Stimulated activated CD4-positive, alpha-beta T cell treated with anti-CD3 and anti-CD28 coated beads, TNF-alpha, amount 100 ng/mL, for 1 hour (primary cell): ENCODE results near the gene EIF1B.
"Not testable (repeated sequence)": the region's sequence is repeated elsewhere in the genome, so short reads cannot be mapped to it uniquely, and the experiment has no call there.

Source experiments
- DNase-seq, 3 donors: peaks; one replicate each; pipeline ENCODE4 v3.0.0-alpha.2; 2020; ENCODE audit warnings: low read depth in 3 of 3, low spot score in 1 of 3

EIF1B gene

DNA sequence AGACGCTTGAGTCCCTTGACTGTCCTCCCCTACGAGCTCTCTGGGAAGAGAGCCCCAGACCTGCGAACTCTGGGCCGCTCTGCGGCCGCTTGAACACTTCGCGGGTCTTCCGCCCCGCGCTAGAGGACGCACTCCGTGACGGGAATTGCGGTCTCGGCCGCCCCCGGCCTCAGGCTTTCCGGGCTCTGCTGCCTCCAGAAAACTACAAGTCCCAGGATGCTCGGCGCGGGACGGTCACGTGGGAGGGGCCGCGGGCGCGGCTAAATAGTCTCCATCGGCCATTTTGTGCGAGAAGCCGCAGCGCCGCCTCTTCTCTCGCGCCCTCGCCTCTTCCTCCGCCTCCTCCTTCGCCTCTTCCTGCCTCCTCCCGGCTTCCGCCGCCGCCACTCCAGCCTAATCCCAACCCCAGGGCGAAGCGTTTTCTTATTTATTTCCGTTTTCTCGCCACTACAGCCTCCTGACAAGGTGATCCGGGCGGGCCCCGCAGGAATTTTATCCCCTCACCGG is at the start of gene EIF1B:
Gene EIF1B, plus strand, starts transcription at position 290 of the 507 bp plus-strand sequence. CDS start 235 bp downstream, outside the sequence.
- DNase-seq: peak; percentile 93 to 98 (median 96)

DNA sequence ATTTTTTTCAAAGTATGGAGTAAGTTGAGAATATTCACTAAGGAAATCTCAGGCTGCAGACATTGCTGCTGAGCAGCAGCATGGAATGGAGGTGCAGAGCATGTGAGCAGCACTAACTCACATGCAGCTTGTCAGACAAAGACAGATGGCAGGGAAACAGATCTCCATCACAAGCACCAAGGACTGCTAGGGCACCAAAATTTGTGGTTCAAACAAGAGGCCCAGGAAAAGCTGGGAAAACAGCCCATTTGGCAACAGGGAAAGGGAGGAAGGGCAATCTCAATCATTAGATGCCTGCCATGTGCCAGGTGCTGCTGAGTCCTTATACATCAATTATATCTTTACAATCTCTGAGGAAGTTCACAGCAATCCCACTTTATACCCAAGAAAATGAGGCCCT is 47.2 kb upstream of the EIF1B start:
- DNase-seq: no peak

DNA sequence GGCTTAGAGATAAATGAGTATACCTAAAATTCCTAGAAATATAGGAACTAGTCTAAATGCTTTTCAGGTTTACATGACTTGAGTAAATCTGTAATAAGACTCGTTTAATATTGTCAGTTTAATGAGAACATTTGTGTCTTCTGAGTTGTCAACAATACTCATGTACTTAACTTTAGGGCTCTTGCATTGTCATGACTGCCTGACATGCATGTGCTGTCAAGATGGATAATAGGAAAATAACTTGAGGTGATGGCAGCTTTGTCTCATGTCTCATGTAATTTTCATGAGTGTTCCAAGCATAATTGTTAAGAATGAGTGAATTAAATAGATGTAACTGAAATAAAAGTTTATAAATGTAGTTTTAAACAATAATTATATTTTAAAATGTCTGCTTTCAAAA is 45.1 kb upstream of the EIF1B start:
- DNase-seq: no peak

DNA sequence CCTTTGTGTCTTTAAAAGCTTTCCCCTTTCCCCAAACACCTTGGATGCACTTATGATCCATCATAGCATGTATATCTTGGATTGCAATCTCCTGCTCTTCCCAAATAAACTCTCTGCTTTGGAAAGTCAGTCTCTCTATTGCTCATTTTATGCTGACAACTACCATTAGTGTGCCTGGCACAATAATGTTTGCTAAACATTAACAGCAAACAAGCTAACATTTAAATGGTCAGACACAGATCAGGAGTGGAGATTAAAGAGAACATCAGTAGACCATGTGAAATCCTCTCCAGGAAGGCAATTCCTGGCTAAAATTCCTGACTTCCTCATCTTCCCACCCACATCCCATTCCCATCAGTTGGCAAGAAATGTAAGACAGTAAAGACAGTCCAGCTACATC is 44.3 kb upstream of the EIF1B start:
- DNase-seq: no peak

DNA sequence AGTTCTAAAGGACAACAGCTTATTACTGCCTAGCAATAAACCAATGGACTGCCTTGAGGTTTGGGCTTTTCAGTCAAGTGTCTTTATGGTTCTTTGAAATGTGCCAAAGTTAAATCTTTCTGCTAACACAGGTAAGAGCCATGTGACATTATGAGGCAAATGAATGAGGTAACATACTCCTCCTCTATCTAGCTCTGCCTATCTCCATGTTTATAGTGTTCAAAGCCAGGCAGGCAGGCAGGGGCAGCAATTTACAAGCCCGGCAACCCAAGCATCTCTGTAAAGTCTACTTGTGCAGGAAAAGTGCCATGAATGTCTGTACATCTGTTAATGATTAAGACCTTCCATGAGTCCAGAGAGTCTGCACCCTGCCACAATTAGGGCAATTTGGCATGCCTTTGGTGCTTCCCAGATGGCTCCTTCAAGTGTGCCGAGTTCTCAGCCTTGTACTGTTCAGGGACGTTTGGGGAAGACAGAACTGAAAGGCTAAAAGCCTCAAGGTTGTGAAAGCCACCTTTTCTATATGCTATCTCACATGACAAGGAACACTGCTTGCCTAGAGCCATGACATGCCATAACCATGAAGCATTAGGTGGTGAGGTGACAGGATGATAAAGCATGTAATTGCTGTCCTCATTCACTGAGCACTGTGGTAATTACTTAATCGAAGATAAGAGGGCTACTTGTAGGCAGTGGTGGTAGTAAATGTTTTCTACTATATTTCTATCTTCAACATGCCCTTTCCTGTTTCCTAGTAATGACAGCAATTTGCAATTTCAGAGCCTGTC is 41.4 kb upstream of the EIF1B start:
- DNase-seq: no peak

DNA sequence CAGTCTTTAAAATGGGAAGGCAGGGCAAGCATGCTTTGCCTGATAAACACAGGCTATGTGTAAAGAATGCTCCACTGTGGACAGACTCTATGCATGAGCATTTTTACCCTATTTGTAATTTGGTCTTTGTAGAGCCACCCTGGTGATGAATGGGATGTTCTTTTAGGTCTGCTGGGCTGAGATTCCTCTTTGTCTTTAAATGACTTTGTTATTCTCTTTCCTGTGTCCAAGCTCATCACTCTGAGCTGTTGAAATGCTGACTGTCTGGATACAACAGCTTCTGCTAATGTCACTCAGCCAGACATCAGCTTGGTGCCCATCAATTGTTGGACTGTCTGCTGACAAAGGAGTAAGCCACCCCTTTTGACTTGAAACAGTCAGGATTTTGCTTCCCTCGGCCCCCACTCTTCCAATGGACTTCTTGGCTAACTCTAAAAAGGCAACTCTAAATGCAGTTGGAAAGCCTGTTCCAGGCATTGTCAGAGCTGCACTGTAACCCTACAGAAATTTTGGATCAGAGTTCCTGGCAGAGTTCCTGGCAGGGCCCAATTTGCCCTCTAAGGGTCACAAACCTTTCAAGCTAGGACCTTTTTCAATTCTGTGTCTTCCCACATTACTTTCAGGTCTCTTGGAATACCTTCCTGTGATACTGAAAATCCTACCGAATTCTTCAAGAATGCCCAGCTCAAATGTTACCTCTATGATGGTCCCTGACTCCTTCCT is 40.5 kb upstream of the EIF1B start:
- no peak for DNase-seq

DNA sequence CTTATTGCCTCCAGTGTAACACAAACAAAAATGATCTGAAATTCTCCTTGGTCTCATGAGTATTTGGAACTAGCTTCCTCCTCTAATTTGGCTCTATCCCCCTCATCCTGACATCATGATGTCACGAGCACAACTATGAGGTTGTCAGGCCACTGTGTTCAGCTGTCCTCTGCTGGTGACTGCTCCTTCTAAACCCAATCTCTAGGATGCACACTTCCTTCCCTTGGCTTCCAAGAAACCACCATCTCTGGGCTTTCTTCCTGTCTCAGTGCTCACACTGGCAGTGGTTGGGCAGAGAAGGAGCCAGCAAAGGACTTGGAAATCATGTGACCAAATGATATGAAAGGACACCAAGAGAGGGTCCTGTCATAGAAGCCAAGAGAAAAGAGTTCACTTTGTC is 30.7 kb upstream of the EIF1B start:
- no peak for DNase-seq

DNA sequence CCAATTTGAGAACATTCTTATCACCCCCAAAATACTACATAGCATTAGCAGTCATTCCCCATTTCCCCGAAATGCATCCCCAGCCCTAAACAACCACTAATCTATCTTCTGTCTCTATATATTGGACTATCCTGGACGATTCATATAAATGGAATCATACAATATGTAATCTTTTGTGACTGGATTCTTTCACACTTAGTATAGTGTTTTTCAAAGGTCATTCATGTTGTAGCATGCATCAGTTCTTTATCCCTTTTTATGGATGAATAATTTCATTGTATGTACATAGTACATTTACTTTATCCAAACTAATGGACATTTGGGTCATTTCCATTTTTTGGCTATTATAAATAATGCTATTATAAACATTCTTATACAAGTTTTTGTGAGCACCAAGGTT is 27.5 kb upstream of the EIF1B start:
- DNase-seq: no peak

DNA sequence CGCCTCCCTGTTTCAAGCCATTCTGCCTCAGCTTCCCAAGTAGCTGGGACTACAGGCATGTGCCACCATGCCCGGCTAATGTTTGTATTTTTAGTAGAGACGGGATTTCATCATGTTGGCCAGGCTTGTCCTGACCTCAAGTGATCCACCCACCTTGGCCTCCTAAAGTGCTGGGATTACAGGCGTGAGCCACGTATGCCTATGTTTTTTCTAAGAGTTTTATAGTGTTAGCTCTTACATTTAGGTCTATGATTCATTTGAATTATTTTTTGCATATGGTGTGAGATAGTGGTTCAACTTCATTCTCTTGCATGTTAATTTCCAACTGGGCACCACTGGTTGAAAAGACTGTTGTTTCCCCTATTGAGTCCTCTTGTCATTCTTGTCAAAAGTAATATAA is 26.4 kb upstream of the EIF1B start:
- DNase-seq: not testable (repeated sequence)

DNA sequence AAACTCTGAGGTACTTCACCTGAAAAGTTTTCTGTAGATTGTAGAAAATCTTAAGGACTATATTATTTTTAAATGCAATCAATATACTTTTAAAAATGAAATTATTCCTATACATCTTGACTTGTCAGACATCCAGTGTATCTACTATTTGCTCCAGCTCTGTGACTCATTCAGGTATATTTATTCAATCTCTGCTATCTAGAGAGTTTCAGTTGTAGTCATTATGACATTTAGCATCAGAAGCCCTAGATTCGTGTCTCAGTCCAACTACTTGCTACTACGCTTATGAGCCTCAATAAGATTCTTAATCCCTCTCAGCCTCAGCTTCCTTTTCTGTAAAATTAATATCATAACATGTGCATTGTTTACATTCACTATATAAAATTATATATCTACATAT is 22.3 kb upstream of the EIF1B start:
- no peak for DNase-seq

DNA sequence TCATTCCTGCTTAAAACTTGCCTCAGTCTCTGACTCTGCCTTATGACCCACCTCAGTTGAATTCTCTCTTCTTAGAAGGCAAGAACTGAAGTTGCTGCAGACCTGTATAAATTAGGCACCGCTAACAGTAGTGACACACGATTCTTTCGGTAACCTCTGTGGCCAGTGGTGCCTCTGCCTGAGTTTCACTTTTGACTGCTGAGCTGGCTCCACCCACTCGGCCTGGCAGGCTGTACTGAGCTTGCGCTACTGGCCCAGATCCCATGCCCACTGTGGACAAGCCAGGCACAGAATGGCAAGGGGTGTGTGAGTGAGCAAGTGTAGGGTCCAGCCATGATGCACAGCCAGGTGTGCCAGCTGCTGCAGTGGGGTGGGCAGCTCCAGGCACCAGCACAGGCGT is 19.1 kb upstream of the EIF1B start:
- DNase-seq: no peak

DNA sequence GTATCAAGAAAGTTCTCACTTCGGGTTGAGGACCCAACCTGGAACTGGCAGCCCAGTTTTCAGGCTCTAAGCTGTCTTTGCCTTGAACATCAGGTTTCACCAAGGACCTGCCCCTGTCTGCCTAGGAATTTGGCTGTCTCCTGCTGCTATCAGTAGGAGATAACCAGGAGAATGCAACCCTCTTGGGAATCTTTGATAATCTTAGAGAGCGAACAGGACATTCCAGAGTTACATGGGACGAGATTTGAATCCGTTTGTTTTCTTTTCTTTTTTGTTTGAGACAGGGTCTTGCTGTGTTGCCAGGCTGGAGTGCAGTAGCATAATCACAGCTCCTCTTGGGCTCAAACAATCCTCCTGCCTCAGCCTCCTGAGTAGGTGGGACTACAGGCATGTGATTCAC is 18.0 kb upstream of the EIF1B start:
- no peak for DNase-seq

DNA sequence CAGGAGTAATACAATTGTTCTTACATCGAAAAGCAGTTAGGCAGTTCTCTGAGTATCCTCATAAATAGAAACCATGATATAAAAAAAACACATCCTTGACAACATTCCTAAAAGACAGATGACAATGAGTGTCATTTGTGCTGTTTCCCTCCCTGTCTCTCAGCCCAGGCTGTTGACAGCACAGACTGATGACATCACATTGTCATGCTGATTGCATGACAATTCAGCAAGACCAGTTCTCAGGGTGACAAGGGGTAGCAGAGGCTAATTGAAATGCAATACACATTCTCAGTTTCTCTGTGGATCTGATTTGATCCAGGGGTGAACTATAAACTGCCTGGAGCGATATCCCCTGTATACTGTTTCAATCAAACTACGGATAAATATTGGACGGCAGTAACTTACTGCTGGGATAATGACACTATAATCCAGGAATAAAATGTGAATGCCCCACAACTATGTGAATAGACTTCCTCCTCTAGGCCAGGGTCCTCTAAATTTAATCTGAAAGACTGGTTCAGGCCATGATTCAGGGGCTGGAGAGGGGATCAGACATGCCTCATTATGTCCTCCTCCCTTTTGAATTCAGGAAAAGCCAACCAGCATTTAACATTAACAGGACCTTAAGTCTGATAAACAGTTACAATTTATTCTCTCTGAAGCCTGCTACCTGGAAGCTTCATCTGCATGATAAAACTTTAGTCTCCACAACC is 16.7 kb upstream of the EIF1B start:
- no peak for DNase-seq

DNA sequence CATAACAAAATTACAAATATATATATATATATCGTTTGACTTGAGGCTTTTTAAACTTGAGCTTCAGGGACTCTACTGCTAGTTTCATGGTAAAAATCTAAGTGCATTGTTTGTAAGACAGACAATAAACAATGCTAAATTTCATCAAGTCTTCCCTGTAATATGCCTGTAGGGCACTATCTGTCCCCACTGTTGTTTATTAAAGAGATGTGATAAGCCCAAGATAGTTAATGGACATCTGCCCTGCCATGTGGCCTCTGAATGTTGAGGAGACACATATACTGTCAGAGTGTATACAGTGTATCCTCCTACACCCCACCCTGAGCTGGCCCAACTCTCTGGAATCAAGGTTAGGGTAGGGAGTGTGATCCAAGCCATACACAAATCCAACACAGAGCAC is 15.1 kb upstream of the EIF1B start:
- DNase-seq: no peak

DNA sequence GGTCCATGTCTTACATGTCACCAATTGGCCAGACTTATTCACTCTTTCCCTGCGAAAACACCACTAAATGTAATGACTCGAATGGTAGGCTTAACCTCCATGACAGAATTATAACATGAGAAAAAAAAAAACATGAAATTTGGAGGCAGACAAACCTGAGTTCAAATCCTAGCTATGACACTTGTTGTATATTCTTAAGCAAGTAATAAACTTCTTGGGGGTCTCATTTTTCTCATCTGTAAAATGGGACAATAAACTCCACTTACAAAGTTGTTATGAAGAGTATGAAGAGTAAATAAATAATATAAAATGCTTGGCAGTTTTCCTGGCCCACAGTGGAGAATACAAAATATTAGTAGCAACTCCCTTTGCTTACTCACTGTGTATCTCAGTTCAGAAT is 11.4 kb upstream of the EIF1B start:
- no peak for DNase-seq

DNA sequence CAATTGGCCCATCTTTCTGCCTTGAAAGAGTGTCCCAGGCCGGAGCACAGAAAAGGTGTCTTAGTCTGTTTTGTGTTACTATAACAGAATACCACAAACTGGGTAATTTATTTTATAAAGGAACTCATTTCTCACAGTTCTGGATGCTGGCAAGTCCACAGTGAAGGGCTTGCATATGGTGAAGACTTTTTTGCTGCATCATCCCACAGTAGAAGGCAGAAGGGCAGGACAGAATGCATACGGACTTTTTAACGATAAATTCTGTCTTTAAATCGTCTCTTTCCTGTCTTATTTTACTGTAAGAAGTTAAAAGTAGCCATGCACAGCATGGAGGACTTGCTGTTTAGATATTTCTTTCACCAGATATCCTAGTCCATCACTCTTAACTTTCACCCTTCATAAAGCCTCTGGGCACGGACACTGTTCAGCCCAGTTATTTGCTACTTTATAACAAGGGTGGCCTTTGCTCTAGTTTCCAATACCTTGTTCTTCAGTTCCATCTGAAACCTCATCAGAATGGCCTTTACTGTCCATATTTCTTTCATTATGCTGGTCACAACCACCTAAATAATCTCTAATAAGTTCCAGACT is 10.3 kb upstream of the EIF1B start:
- DNase-seq: no peak

DNA sequence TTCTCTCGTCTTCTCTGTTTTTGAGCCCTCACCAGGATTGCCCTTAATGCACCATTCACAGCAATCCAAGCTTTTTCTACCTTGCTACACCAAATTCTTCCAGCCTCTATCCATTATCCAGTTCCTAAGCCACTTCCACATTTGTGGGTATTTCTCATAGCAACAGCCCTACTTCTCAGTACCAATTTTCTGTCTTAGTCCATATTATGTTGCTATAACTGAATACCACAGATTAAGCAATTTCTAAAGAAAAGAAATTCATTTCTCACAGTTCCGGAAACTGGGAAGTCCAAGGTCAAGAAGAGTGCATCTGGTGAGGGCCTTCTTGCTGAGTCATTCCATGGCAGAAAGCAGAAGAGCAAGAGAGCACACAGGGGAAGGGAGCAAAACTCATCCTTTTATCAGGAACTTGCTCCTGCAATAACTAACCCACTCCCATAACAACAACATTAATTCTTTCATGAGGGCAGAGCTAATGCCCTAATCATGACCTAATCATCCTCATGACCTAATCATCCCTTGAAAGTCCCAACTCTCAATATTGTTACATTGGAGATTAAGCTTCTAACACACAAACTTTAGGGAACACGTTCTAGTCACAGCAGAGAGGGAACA is 9.7 kb upstream of the EIF1B start:
- DNase-seq: no peak

DNA sequence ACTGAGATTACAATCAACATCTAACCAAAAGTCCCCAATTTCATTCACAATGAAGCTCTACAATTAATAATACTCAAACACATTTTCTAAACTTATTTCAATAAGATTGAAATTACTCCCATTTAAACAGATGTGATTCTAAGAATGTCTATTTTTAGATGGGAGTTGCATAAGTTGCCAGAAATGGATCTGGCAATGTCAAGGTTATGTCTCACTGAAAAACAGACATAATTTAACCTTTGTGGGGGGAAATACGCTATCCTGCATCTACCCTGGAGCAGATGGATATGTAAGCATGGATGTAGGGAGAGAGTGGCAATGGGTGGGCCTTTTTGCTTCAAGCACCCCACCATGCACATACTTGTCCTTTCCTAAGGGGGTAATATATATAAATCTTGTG is 6.7 kb upstream of the EIF1B start:
- no peak for DNase-seq

DNA sequence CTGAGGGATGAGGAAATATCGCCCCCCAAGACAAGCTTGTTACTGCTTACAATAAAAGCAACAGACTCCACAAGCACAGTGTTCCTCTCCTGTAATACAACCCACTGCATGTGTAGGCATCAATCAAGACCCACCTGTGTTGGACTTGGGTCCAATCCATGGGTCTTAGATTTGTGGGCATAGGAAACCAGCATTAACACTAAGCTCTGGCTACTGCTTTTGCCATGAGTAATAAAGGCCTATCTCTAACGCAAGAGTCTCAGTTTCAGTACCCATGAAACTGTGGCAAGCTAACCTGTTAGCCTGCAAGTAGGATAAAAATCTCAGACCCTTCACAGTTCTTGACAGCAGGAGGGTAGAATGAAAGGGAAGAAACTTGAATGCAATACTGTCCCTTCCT is 5.2 kb upstream of the EIF1B start:
- DNase-seq: no peak

DNA sequence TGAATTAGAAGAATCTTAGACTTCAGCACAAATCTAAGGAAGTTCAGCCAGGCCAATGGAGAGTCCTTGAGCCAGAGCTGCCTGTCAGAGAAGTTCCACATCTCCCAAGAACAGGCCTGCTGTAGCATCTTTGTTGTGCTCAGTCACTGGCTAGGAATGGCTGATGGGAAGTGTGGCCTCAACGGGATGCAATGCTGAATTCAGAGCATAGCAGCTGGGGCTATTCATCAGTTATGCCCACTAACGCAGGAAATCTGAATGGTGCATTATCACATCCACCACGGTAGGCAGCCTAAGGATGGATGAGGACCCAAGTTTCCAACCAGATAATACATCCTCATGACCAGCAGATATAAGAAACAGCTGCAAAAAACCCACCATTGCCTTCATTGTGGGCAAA is 3.2 kb upstream of the EIF1B start:
- no peak for DNase-seq

DNA sequence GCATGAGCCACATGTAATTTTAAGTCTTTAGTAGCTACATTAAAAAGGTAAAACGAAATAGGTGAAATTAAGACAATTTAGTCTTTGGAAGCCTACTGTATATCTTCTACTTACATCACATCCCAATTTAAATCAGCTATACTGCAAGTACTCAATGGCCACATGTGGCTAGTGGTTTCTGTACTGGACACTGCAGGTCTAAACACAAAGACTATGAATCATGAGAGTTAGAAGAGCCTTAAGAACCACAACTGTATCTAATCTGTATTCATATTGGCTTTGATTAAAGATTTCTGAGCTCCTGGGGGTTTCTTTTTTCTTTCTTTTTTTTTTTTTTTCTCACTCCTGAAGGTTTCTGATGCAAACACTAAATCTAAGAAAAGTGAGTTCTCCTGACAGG is 2.3 kb upstream of the EIF1B start:
- DNase-seq: no peak
